CD4-positive, alpha-beta T cell treated with Interleukin-17A for 4 hours (primary cell): ENCODE results near the gene PPP2R2D.
A peak's percentile ranks its signal among the peaks of the same experiment; 100 is the strongest.
"Not testable (repeated sequence)": the region's sequence is repeated elsewhere in the genome, so short reads cannot be mapped to it uniquely, and the experiment has no call there.

Experiments used
- DNase-seq: peaks from one replicate; pipeline ENCODE4 v3.0.0-alpha.2; 2020; ENCODE audit warnings: mixed read lengths

PPP2R2D gene

GRCh38 chr10:131869344-131869743, 31.5 kb upstream of the PPP2R2D start:
- DNase-seq = no peak

- no peak for DNase-seq
These were observed 30.4 kb upstream of the PPP2R2D start for GRCh38 chr10:131870411-131870810.

- no peak for DNase-seq
These were observed 29.8 kb upstream of the PPP2R2D start for GRCh38 chr10:131870831-131871672.

- no peak for DNase-seq
These were observed 29.2 kb upstream of the PPP2R2D start for GRCh38 chr10:131871673-131872005.

- no peak for DNase-seq
These were observed 28.6 kb upstream of the PPP2R2D start for GRCh38 chr10:131872011-131872826.

- DNase-seq = no peak
These were observed 27.9 kb upstream of the PPP2R2D start for GRCh38 chr10:131872827-131873375.

GRCh38 chr10:131874991-131875451, 25.8 kb upstream of the PPP2R2D start:
- peak; percentile 65 for DNase-seq

GRCh38 chr10:131875501-131875900, 25.3 kb upstream of the PPP2R2D start:
- DNase-seq = no peak

GRCh38 chr10:131876017-131876416, 24.8 kb upstream of the PPP2R2D start:
- no peak for DNase-seq

GRCh38 chr10:131876508-131876907, 24.3 kb upstream of the PPP2R2D start:
- no peak for DNase-seq

GRCh38 chr10:131880016-131880590, 20.7 kb upstream of the PPP2R2D start:
- DNase-seq = no peak

GRCh38 chr10:131881104-131881880, 19.5 kb upstream of the PPP2R2D start:
- DNase-seq = no peak

- no peak for DNase-seq
These were observed 18.7 kb upstream of the PPP2R2D start for GRCh38 chr10:131882151-131882550.

- no peak for DNase-seq
These were observed 18.0 kb upstream of the PPP2R2D start for GRCh38 chr10:131882590-131883451.

GRCh38 chr10:131883621-131884393, 17.0 kb upstream of the PPP2R2D start:
- DNase-seq = not testable (repeated sequence)

- peak; percentile 89 for DNase-seq
These were observed 15.2 kb upstream of the PPP2R2D start for GRCh38 chr10:131885391-131886165.

GRCh38 chr10:131886237-131886636, 14.6 kb upstream of the PPP2R2D start:
- no peak for DNase-seq

- DNase-seq = no peak
These were observed 12.6 kb upstream of the PPP2R2D start for GRCh38 chr10:131888186-131888604.

GRCh38 chr10:131889755-131890154, 11.1 kb upstream of the PPP2R2D start:
- no peak for DNase-seq
